Calu3 (cell line): ENCODE measurements around the gene ASCL1. TPM values are rescaled to one million over a fixed set of nuclear protein-coding genes. Genes with fewer than 3 reads are reported as not detected.

Experiments
- BruUV-seq: library from RNA; stranded (reverse); fragments of 400-500 nt; replicated peaks from 2 replicates; lab custom pipeline; 2021; lab: Mats Ljungman, UMichigan
- CTCF ChIA-PET: fragments of 300-600 bp; sonication (Branson Sonifier 250); formaldehyde crosslinking; loops from one replicate; lab custom pipeline; 2022; ENCODE audit warnings: antibody characterized with exemption; lab: Charles Lee
- DNase-seq: peaks from one replicate; pipeline ENCODE4 v3.0.0; 2022
- H3K27ac Mint-ChIP-seq: one replicate; pipeline ENCODE4 v1.8.0; 2022; ENCODE audit warnings: mixed read lengths; ENCODE audit not compliant: unreplicated experiment
- H3K27me3 Mint-ChIP-seq: one replicate; pipeline ENCODE4 v1.8.0; 2022; ENCODE audit warnings: mixed read lengths; ENCODE audit not compliant: unreplicated experiment
- H3K36me3 Mint-ChIP-seq: one replicate; pipeline ENCODE4 v1.8.0; 2022; ENCODE audit warnings: mild to moderate bottlenecking, moderate library complexity, mixed read lengths; ENCODE audit not compliant: insufficient read depth, unreplicated experiment
- H3K4me1 Mint-ChIP-seq: one replicate; pipeline ENCODE4 v1.8.0; 2022; ENCODE audit warnings: mild to moderate bottlenecking, low read depth, mixed read lengths; ENCODE audit not compliant: unreplicated experiment
- H3K4me3 Mint-ChIP-seq: one replicate; pipeline ENCODE4 v1.8.0; 2022; ENCODE audit warnings: mild to moderate bottlenecking, low read depth, moderate library complexity, mixed read lengths; ENCODE audit not compliant: unreplicated experiment
- H3K9me3 Mint-ChIP-seq: one replicate; pipeline ENCODE4 v1.8.0; 2022; ENCODE audit warnings: low read depth, mixed read lengths; ENCODE audit not compliant: unreplicated experiment
- intact Hi-C: fragments of 100-400 bp; cut with micrococcal nuclease; formaldehyde crosslinking; loops from one replicate; pipeline ENCODE4 v1.10.0; 2022; ENCODE audit not compliant: unreplicated experiment
- total RNA-seq: library from RNA; stranded (reverse); gene quantifications from 2 replicates; pipeline ENCODE4 v1.2.3, GENCODE V29; 2022
- TF ChIP-seq, protein P1 (sequence below): fragments of 200-600 bp; IDR thresholded peaks from one replicate; pipeline ENCODE4 v1.8.0; 2022; ENCODE audit warnings: antibody characterized with exemption; ENCODE audit not compliant: unreplicated experiment

ASCL1 gene
- total RNA-seq, 1 experiment from 2014 or later = not detected

DNA sequence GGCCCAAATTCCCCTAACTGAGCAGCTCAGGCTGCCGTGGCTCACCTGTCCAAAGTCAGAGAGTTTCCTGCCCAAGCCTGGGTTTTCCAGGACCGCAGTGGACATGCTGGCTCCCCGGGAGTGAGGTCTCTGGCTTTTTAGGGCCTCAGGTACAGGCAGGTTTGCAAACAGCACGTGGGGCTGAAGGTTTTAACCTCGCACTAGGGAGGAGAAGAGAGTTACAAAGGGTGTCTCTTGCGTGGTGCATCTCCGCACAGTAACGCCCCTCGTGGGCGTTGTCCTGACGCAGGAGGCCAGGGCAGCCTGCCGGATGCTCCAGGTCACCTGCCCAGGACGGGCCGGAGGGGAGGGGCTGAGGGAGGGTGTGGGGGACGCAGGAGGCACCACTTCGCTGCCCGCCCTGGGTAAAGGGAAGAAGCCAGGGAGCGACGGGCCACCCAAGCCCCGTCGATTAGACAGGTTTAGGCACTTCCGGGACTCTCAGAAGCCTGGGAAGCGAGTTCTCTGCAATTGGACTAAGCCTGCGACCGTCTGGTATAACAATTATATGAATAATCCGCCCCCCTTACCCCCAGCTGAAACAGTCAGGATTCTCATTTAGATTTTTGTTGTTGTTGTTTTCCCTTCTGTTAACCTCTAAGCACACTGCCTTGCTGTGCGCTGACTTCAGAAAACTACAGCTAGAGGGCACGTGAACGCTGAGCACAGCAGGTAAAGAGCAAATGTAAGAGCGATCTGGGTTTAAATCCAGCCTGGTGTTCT lies 40.3 kb upstream of the ASCL1 start, which contains the start of gene PAH:
TSS of gene PAH (minus strand) at position 219 of the 762 bp plus-strand sequence. CDS start at position 105, 114 bp downstream.
- H3K27ac Mint-ChIP-seq = peak within 1 kb of the TSS; percentile 82
- DNase-seq = peak; percentile 84
- BruUV-seq = TSS peak; percentile 78
- CTCF ChIA-PET = interaction anchor here (0.7 to 1.4 kb wide), 3 partner anchors 18 to 34 kb away, joined by 3 to 5 read pairs (median 4); no protein-coding TSS in a partner anchor
- TF ChIP-seq, protein P1, sequence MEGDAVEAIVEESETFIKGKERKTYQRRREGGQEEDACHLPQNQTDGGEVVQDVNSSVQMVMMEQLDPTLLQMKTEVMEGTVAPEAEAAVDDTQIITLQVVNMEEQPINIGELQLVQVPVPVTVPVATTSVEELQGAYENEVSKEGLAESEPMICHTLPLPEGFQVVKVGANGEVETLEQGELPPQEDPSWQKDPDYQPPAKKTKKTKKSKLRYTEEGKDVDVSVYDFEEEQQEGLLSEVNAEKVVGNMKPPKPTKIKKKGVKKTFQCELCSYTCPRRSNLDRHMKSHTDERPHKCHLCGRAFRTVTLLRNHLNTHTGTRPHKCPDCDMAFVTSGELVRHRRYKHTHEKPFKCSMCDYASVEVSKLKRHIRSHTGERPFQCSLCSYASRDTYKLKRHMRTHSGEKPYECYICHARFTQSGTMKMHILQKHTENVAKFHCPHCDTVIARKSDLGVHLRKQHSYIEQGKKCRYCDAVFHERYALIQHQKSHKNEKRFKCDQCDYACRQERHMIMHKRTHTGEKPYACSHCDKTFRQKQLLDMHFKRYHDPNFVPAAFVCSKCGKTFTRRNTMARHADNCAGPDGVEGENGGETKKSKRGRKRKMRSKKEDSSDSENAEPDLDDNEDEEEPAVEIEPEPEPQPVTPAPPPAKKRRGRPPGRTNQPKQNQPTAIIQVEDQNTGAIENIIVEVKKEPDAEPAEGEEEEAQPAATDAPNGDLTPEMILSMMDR = no peak
- H3K27me3 Mint-ChIP-seq = no peaks in the 10 kb centered on the region
- H3K4me1 Mint-ChIP-seq = peaks cover 80% of the 10 kb centered on the region
- H3K4me3 Mint-ChIP-seq = peak within 1 kb of the TSS; percentile 60
- no peaks in the 10 kb centered on the region for H3K9me3 Mint-ChIP-seq
- intact Hi-C loops = loop anchor here (1.0 kb wide), 1 partner anchor 32 kb away; no protein-coding TSS in a partner anchor
- peaks cover 14% of the 10 kb centered on the region for H3K36me3 Mint-ChIP-seq

DNA sequence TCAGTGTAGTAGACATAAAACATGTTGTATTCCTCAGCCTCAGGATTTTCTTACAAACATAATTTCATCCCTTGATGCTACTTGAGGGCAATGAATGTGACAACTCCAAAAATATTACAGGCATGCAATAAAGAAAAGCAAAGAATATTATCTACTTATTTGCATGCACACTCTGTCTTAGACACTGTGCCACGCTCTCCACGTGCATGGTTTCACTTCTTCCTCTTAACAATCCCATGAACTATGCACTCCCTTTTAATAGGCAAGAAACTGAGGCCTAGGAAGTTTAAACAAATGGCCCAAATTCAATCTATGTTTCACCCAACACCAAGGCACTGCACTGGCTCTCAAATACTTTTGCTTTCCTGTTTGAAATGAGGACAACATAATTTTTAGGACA lies 38.6 kb upstream of the ASCL1 start:
- intact Hi-C loops = no loop called here
- TF ChIP-seq, protein P1 = no peak
- Mint-ChIP-seq H3K27ac (no peak overlapping the region), H3K36me3 (peaks cover 14% of the 10 kb centered on the region), H3K4me1 (peaks cover 74% of the 10 kb centered on the region), H3K27me3 (no peaks in the 10 kb centered on the region), H3K9me3 (no peaks in the 10 kb centered on the region), H3K4me3 (no peak overlapping the region)
- no TSS peak for BruUV-seq
- no peak for DNase-seq
- CTCF ChIA-PET = no interaction called here

DNA sequence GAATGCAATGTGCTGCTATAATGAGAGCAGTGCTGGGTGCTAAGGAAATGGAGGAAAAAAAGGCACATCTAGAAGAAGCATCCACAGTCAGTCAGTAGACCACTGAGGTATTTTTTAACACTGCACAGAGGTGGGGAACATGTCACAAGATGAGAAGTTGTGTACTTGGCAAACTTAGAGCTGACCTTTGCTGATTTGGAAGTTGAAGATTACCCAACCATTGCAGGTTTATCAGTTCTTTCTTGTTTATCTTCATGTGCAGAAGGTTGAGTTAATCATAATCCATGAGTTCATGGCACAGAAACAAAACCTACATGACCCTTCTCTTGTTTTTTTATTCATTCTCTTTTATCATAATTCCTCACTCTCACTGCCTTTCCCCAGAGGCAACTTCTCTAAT lies 37.2 kb upstream of the ASCL1 start:
- peaks cover 14% of the 10 kb centered on the region for H3K36me3 Mint-ChIP-seq
- H3K9me3 Mint-ChIP-seq = no peaks in the 10 kb centered on the region
- intact Hi-C loops = no loop called here
- TF ChIP-seq, protein P1 = no peak
- no peak overlapping the region for H3K4me3 Mint-ChIP-seq
- no TSS peak for BruUV-seq
- H3K4me1 Mint-ChIP-seq = peaks cover 62% of the 10 kb centered on the region
- DNase-seq = no peak
- H3K27me3 Mint-ChIP-seq = no peaks in the 10 kb centered on the region
- H3K27ac Mint-ChIP-seq = no peak overlapping the region
- CTCF ChIA-PET = no interaction called here

DNA sequence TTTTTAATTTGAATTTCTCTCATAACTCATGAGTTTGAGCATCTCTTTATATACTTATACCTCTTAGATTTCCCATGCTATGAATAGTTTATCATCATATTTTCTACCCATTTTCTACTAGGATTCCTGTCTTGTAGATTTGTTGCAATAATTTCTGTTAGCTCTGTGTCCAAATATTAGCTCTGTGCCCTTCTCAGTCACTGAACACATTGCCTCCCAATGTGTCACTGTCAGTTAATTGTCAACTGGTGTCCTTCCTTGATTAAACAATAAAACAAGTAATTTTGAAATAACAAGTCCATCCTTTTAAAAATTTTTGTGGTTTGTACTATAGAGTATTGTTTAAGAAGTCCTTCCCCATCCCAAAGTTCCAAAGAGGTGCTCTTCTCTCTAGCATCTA lies 36.2 kb upstream of the ASCL1 start:
- Mint-ChIP-seq H3K36me3 (peaks cover 14% of the 10 kb centered on the region), H3K27me3 (no peaks in the 10 kb centered on the region), H3K4me3 (no peak overlapping the region), H3K27ac (no peak overlapping the region), H3K4me1 (peaks cover 52% of the 10 kb centered on the region), H3K9me3 (no peaks in the 10 kb centered on the region)
- CTCF ChIA-PET = no interaction called here
- no peak for DNase-seq
- no TSS peak for BruUV-seq
- intact Hi-C loops = no loop called here
- TF ChIP-seq, protein P1 = no peak
